PFSK-1 (cell line): ENCODE data around the gene ASCL5.

ENCODE experiments used
- POLR2AphosphoS5 ChIP-seq: IDR thresholded peaks from 2 replicates; pipeline ENCODE4 v1.6.1; 2012; ENCODE audit warnings: low read depth, mild to moderate bottlenecking, control low read depth, low read length, moderate library complexity
- SIN3A ChIP-seq: IDR thresholded peaks from 2 replicates; pipeline ENCODE4 v1.6.1; 2012; ENCODE audit warnings: mild to moderate bottlenecking, low read length, moderate library complexity, borderline replicate concordance; ENCODE audit not compliant: insufficient read depth
- TF ChIP-seq, protein P1 (sequence below), 2 experiments: IDR thresholded peaks; 2 replicates each; pipeline versions ENCODE4 v1.6.1 to v1.8.0; 2011 to 2012; ENCODE audit warnings: low read depth in 2 of 2, low read length in 2 of 2, control low read depth in 1 of 2, inconsistent platforms in 1 of 2, mild to moderate bottlenecking in 1 of 2, moderate library complexity in 1 of 2; ENCODE audit not compliant: insufficient read depth in 1 of 2

DNA sequence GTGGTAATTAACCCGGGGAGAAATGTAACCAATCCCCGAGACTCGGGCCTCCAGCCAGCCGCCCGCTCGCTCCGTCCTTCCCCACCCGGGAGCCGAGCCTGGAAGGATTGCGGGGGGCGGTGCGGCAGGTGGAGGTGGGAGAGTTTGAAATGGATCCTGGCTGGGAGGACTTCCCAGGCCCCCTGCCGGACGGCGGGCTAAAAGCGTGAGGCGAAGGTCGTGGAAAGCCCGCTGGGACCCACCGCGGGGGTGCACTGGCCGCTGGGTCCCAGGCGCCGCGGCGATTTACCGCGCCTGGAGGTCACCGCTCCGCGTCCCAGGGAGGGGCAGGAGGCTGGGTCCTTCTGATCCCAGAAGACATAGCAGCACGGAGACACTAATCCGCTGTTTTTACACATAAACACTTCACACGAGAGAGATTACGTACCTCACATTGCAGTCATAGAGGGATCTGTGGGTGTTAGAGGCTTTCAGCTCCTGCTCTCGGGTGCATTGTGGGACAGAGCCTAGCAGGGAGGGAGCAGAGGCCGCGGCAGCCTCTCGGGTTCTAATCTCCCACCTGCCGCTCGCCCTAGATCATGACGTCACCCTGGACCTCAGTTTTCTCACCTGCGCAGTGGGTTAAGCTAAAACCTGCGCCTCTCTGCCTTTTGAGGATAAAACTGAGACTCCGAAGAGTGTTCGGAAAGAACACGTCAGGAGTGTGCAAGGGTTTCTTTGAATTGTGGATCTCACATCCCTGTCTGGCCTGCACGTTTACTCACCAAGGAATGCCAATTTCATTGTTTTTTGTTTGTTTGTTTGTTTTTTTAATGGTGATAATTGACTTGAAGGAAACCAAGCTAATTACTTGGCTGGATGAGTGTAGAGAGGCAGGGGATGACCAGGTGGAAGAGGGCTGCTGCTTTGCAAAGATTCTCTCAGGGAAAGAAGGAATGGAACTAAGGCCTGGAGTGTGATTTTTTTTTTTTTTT lies 44.4 kb upstream of the ASCL5 start:
- TF ChIP-seq, protein P1, sequence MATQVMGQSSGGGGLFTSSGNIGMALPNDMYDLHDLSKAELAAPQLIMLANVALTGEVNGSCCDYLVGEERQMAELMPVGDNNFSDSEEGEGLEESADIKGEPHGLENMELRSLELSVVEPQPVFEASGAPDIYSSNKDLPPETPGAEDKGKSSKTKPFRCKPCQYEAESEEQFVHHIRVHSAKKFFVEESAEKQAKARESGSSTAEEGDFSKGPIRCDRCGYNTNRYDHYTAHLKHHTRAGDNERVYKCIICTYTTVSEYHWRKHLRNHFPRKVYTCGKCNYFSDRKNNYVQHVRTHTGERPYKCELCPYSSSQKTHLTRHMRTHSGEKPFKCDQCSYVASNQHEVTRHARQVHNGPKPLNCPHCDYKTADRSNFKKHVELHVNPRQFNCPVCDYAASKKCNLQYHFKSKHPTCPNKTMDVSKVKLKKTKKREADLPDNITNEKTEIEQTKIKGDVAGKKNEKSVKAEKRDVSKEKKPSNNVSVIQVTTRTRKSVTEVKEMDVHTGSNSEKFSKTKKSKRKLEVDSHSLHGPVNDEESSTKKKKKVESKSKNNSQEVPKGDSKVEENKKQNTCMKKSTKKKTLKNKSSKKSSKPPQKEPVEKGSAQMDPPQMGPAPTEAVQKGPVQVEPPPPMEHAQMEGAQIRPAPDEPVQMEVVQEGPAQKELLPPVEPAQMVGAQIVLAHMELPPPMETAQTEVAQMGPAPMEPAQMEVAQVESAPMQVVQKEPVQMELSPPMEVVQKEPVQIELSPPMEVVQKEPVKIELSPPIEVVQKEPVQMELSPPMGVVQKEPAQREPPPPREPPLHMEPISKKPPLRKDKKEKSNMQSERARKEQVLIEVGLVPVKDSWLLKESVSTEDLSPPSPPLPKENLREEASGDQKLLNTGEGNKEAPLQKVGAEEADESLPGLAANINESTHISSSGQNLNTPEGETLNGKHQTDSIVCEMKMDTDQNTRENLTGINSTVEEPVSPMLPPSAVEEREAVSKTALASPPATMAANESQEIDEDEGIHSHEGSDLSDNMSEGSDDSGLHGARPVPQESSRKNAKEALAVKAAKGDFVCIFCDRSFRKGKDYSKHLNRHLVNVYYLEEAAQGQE (IDR thresholded peaks at IDR 0.05; ENCODE audit: insufficient read depth in 1 of 2, low read depth in 2 of 2, low read length in 2 of 2), result no peak
- TF ChIP-seq POLR2AphosphoS5, result no peak
- no peak for TF ChIP-seq SIN3A
